DMS153 treated with DMSO at 0.1 percent for 48 hours (cell line): Measurements from ENCODE around the gene SCGB1D1.

Experiments
- DNase-seq: peaks from one replicate; lab custom pipeline; 2025; ENCODE audit not compliant: unreplicated experiment; lab: John Stamatoyannopoulos, UW

The SCGB1D1 gene

GRCh38 chr11:62221498-62221897 lies 31.5 kb downstream of the SCGB1D1 start:
- DNase-seq = no peak

GRCh38 chr11:62223095-62223494 lies 33.1 kb downstream of the SCGB1D1 start:
- no peak for DNase-seq

GRCh38 chr11:62233730-62234129 lies 43.7 kb downstream of the SCGB1D1 start:
- DNase-seq = no peak

- DNase-seq = no peak
Observed at GRCh38 chr11:62236187-62236586, 46.2 kb downstream of the SCGB1D1 start.

- no peak for DNase-seq
Observed at GRCh38 chr11:62237499-62237898, 47.5 kb downstream of the SCGB1D1 start.

GRCh38 chr11:62238151-62238550 lies 48.1 kb downstream of the SCGB1D1 start:
- no peak for DNase-seq

GRCh38 chr11:62241095-62241494 lies 51.1 kb downstream of the SCGB1D1 start:
- DNase-seq = no peak

- DNase-seq = peak; percentile 52
Observed at GRCh38 chr11:62242021-62242420, 52.0 kb downstream of the SCGB1D1 start, which contains the start of gene SCGB1D2. Gene SCGB1D2 (plus strand): TSS chr11:62242239. CDS start chr11:62242308, 69 bp downstream.
